HCT116 (cell line): ENCODE results near the gene SPAG4. TPM values are rescaled to one million over a fixed set of nuclear protein-coding genes. Genes with fewer than 3 reads are reported as not detected.

Experiments used
- ATAC-seq: fragments of 200-7000 bp; cut with Tn5 transposase; 2 replicates; pipeline ENCODE4 v1.9.1; 2020; ENCODE audit warnings: mild to moderate bottlenecking, moderate library complexity
- BruUV-seq: library from RNA; stranded (reverse); fragments of 400-500 nt; replicated peaks from 2 replicates; lab custom pipeline; 2021; lab: Mats Ljungman, UMichigan
- CTCF ChIA-PET: fragments of 300-600 bp; sonication (Branson Sonifier 250); formaldehyde crosslinking; loops from one replicate; lab custom pipeline; 2021; ENCODE audit warnings: antibody characterized with exemption; lab: Charles Lee
- POLR2A ChIA-PET: fragments of 300-600, 350-600 bp; sonication (Branson Sonifier 250); formaldehyde crosslinking; loops from one replicate; lab custom pipeline; 2021; ENCODE audit warnings: antibody characterized with exemption; lab: Charles Lee
- RAD21 ChIA-PET, 2 experiments: fragments of 300-600 bp; sonication (Branson Sonifier 250); formaldehyde crosslinking; loops; one replicate each; lab custom pipeline; 2023; ENCODE audit warnings: low total read pairs in 2 of 2; ENCODE audit not compliant: uncharacterized antibody in 2 of 2, unreplicated experiment in 2 of 2, low non-redundant PET in 1 of 2; lab: Charles Lee
- DNase-seq: peaks from one replicate; pipeline ENCODE4 v3.0.0-alpha.2; 2010; ENCODE audit warnings: low read depth, low spot score
- H2AFZ ChIP-seq: fragments of 200-600 bp; shearing (Covaris generic), sonication (generic); 2 replicates; pipeline ENCODE4 v1.6.1; 2017; ENCODE audit warnings: low read depth, mixed run types, mixed read lengths, antibody characterized with exemption, low read length; ENCODE audit not compliant: poor library complexity, severe bottlenecking
- H3K27ac ChIP-seq: 2 replicates; pipeline ENCODE4 v1.5.1; 2012; ENCODE audit warnings: low read depth, low read length
- H3K27me3 ChIP-seq: fragments of 200-600 bp; sonication (generic); 2 replicates; pipeline ENCODE4 v1.6.1; 2016; ENCODE audit warnings: mixed run types, low read length, mixed read lengths; ENCODE audit not compliant: insufficient read depth
- H3K36me3 ChIP-seq, 2 experiments: fragments of 200-500 bp in 1 of 2; fragments of 200-600 bp in 1 of 2; sonication (Bioruptor generic) in 1 of 2; sonication (generic) in 1 of 2; 2 replicates each; pipeline versions ENCODE4 v1.5.1 to v1.6.1; 2014 to 2016; ENCODE audit warnings: low read length in 2 of 2, inconsistent platforms in 1 of 2, mixed read lengths in 1 of 2, mixed run types in 1 of 2; ENCODE audit not compliant: insufficient read depth in 2 of 2, control insufficient read depth in 1 of 2
- H3K4me1 ChIP-seq, 2 experiments: fragments of 200-600 bp in 1 of 2; sonication (generic) in 1 of 2; 2 replicates each; pipeline versions ENCODE4 v1.5.1 to v1.6.1; 2012 to 2017; ENCODE audit warnings: low read length in 2 of 2, inconsistent platforms in 1 of 2, mild to moderate bottlenecking in 1 of 2, mixed read lengths in 1 of 2, mixed run types in 1 of 2, moderate library complexity in 1 of 2; ENCODE audit not compliant: insufficient read depth in 2 of 2, control insufficient read depth in 1 of 2
- H3K4me2 ChIP-seq: fragments of 200-600 bp; sonication (generic); 2 replicates; pipeline ENCODE4 v1.6.1; 2017; ENCODE audit warnings: mixed run types, low read length, mixed read lengths
- H3K4me3 ChIP-seq, 2 experiments: fragments of 200-600 bp in 1 of 2; sonication (generic) in 1 of 2; replicated peaks in 1 of 2; 2 replicates each; pipeline ENCODE4 v1.5.1; 2011 to 2016; ENCODE audit warnings: low read length in 2 of 2, control low read depth in 1 of 2, low read depth in 1 of 2, mild to moderate bottlenecking in 1 of 2, mixed read lengths in 1 of 2, mixed run types in 1 of 2
- H3K79me2 ChIP-seq: fragments of 200-600 bp; sonication (generic); 2 replicates; pipeline ENCODE4 v1.6.1; 2017; ENCODE audit warnings: mild to moderate bottlenecking, mixed run types, low read length, moderate library complexity, mixed read lengths; ENCODE audit not compliant: insufficient read depth
- H3K9ac ChIP-seq: fragments of 200-600 bp; sonication (generic); 2 replicates; pipeline ENCODE4 v1.6.1; 2016; ENCODE audit warnings: low read length, mixed read lengths
- H3K9me2 ChIP-seq: fragments of 200-600 bp; sonication (generic), shearing (Covaris generic); 2 replicates; pipeline ENCODE4 v1.6.1; 2017; ENCODE audit warnings: mixed run types, mild to moderate bottlenecking, moderate library complexity; ENCODE audit not compliant: insufficient read depth
- H3K9me3 ChIP-seq, 2 experiments: fragments of 200-500 bp in 1 of 2; fragments of 200-600 bp in 1 of 2; sonication (Bioruptor generic) in 1 of 2; sonication (generic) in 1 of 2; 2 replicates each; pipeline ENCODE4 v1.6.1; 2014 to 2017; ENCODE audit warnings: low read length in 2 of 2, mixed read lengths in 2 of 2, inconsistent platforms in 1 of 2, low read depth in 1 of 2, mild to moderate bottlenecking in 1 of 2, mixed run types in 1 of 2, moderate library complexity in 1 of 2; ENCODE audit not compliant: control insufficient read depth in 1 of 2, insufficient read depth in 1 of 2
- H4K20me1 ChIP-seq: fragments of 200-600 bp; sonication (generic), shearing (Covaris generic); 2 replicates; pipeline ENCODE4 v1.6.1; 2017; ENCODE audit warnings: mixed run types, mild to moderate bottlenecking, moderate library complexity; ENCODE audit not compliant: insufficient read depth
- CEBPB ChIP-seq: IDR thresholded peaks from 2 replicates; pipeline ENCODE4 v1.6.1; 2012; ENCODE audit warnings: low read depth
- CTCF ChIP-seq, 3 experiments: fragments of 200-600 bp in 1 of 3; sonication (generic) in 1 of 3; IDR thresholded peaks in 2 of 3; conservative IDR thresholded peaks in 1 of 3; 2 replicates each; pipeline ENCODE4 v1.5.1; 2012 to 2017; ENCODE audit warnings: low read depth in 2 of 3, low read length in 2 of 3, antibody characterized with exemption in 1 of 3, borderline replicate concordance in 1 of 3, control low read depth in 1 of 3, mild to moderate bottlenecking in 1 of 3, mixed read lengths in 1 of 3, mixed run types in 1 of 3, moderate library complexity in 1 of 3; ENCODE audit not compliant: insufficient read depth in 1 of 3
- EGR1 ChIP-seq: IDR thresholded peaks from 2 replicates; pipeline ENCODE4 v1.6.1; 2012; ENCODE audit warnings: low read depth
- ELF1 ChIP-seq: IDR thresholded peaks from 2 replicates; pipeline ENCODE4 v1.6.1; 2012; ENCODE audit warnings: low read depth, borderline replicate concordance
- EZH2 ChIP-seq: fragments of 200-600 bp; sonication (generic); IDR thresholded peaks from 2 replicates; pipeline ENCODE4 v1.6.1; 2017; ENCODE audit warnings: antibody characterized with exemption, mixed run types
- EZH2phosphoT487 ChIP-seq: fragments of 200-600 bp; IDR thresholded peaks from 2 replicates; pipeline ENCODE4 v1.6.1; 2018; ENCODE audit warnings: antibody characterized with exemption, borderline replicate concordance
- MAX ChIP-seq: IDR thresholded peaks from 2 replicates; pipeline ENCODE4 v1.6.1; 2012
- POLR2A ChIP-seq: IDR thresholded peaks from 2 replicates; pipeline ENCODE4 v1.7.0; 2011; ENCODE audit warnings: borderline replicate concordance; ENCODE audit not compliant: insufficient read depth, insufficient read length; ENCODE audit errors: extremely low read depth
- RAD21 ChIP-seq: IDR thresholded peaks from 2 replicates; pipeline ENCODE4 v1.6.1; 2012; ENCODE audit warnings: low read depth, mild to moderate bottlenecking
- REST ChIP-seq: IDR thresholded peaks from 2 replicates; pipeline ENCODE4 v1.6.1; 2012; ENCODE audit warnings: low read depth
- SIN3A ChIP-seq: IDR thresholded peaks from 2 replicates; pipeline ENCODE4 v1.6.1; 2012; ENCODE audit warnings: low read depth
- SP1 ChIP-seq: IDR thresholded peaks from 2 replicates; pipeline ENCODE4 v1.6.1; 2012; ENCODE audit warnings: low read depth
- SRF ChIP-seq: IDR thresholded peaks from 2 replicates; pipeline ENCODE4 v1.6.1; 2012; ENCODE audit warnings: low read depth
- TCF7L2 ChIP-seq: IDR thresholded peaks from 2 replicates; pipeline ENCODE4 v1.7.0; 2011; ENCODE audit warnings: borderline replicate concordance, inconsistent platforms; ENCODE audit not compliant: insufficient read depth, insufficient read length; ENCODE audit errors: extremely low read depth
- ZFX ChIP-seq: fragments of 450-650 bp; IDR thresholded peaks from 2 replicates; pipeline ENCODE4 v1.6.1; 2017
- intact Hi-C: fragments of 100-400 bp; cut with micrococcal nuclease; formaldehyde crosslinking; loops from 2 replicates; pipeline ENCODE4 v1.10.0; 2022
- total RNA-seq: library from RNA; stranded (reverse); gene quantifications from one replicate; pipeline ENCODE4 v1.2.1, GENCODE V29; 2021; ENCODE audit not compliant: unreplicated experiment

Gene SPAG4
- total RNA-seq, 1 experiment from 2014 or later, result 6.2 TPM

GRCh38 chr20:35629427-35630145, 14.0 kb downstream of the SPAG4 start:
- intact Hi-C loops, result no loop called here
- Histone ChIP-seq H3K79me2 (peaks cover 4% of the 10 kb centered on the region; the same call in 1 of the 2 replicates), H3K36me3 (peaks cover 41 to 50% of the 10 kb centered on the region in 2 experiments; a peak in 3 of 4 replicates), H3K9me2 (no peaks in the 10 kb centered on the region), H3K9me3 (no peaks in the 10 kb centered on the region), H3K27me3 (no peaks in the 10 kb centered on the region), H3K9ac (no peak overlapping the region), H3K4me2 (no peak overlapping the region), H4K20me1 (no peaks in the 10 kb centered on the region), H3K4me1 (no peaks in the 10 kb centered on the region), H2AFZ (no peak overlapping the region), H3K4me3 (no peak overlapping the region), H3K27ac (no peak overlapping the region)
- TF ChIP-seq ZFX, result peak; percentile 12; the same call in 1 of the 2 replicates
- TF ChIP-seq TCF7L2, result no peak
- no peak for ATAC-seq
- BruUV-seq, result no TSS peak
- RAD21 ChIA-PET, result no interaction called here
- DNase-seq, result no peak
- CTCF ChIA-PET, result interaction anchor here (1.5 to 2.4 kb wide), 2 partner anchors 10 to 325 kb away, joined by 3 to 9 read pairs; no protein-coding TSS in a partner anchor
- POLR2A ChIA-PET, result no interaction called here

GRCh38 chr20:35630636-35631035, 15.0 kb downstream of the SPAG4 start:
- Histone ChIP-seq H3K4me3 (no peak overlapping the region), H3K27me3 (no peaks in the 10 kb centered on the region), H3K9ac (no peak overlapping the region), H4K20me1 (no peaks in the 10 kb centered on the region), H3K9me3 (no peaks in the 10 kb centered on the region), H3K79me2 (peaks cover 15% of the 10 kb centered on the region), H3K27ac (no peak overlapping the region), H3K36me3 (peaks cover 41 to 47% of the 10 kb centered on the region in 2 experiments; a peak in 3 of 4 replicates), H3K9me2 (no peaks in the 10 kb centered on the region), H2AFZ (no peak overlapping the region), H3K4me2 (no peak overlapping the region), H3K4me1 (no peaks in the 10 kb centered on the region)
- ATAC-seq (no peak), DNase-seq (no peak)
- TF ChIP-seq SIN3A (no peak), ELF1 (no peak), EGR1 (no peak), EZH2phosphoT487 (no peak), SP1 (no peak), EZH2 (no peak), CTCF (IDR thresholded peaks at IDR 0.05 in 2 of 3, conservative IDR thresholded peaks at IDR 0.05 in 1 of 3; ENCODE audit: borderline replicate concordance in 1 of 3, insufficient read depth in 1 of 3, low read depth in 2 of 3, low read length in 2 of 3) (no peak), POLR2A (no peak), REST (no peak), RAD21 (no peak), MAX (no peak), SRF (no peak), CEBPB (no peak)
- ChIA-PET CTCF (interaction anchor here (1.5 to 2.4 kb wide), 2 partner anchors 11 to 324 kb away, joined by 3 to 9 read pairs; no protein-coding TSS in a partner anchor), RAD21 (no interaction called here), POLR2A (no interaction called here)
- intact Hi-C loops, result no loop called here
- no TSS peak for BruUV-seq
